Neuronal stem cell (in vitro differentiated cells): ENCODE data around the gene CEP170.
"Not testable (repeated sequence)": the region's sequence is repeated elsewhere in the genome, so short reads cannot be mapped to it uniquely, and the experiment has no call there.

Experiments
- DNase-seq: peaks from one replicate; pipeline ENCODE4 v3.0.0-alpha.2; 2013; ENCODE audit warnings: low spot score
- H2AFZ ChIP-seq: one replicate; pipeline ENCODE4 v1.6.1; 2013; ENCODE audit warnings: mild to moderate bottlenecking, low read length, inconsistent platforms
- H2AK5ac ChIP-seq: 2 replicates; pipeline ENCODE4 v1.6.1; 2013; ENCODE audit warnings: low read depth, mild to moderate bottlenecking, inconsistent platforms, low read length, moderate library complexity, mixed read lengths
- H2BK120ac ChIP-seq: 2 replicates; pipeline ENCODE4 v1.6.1; 2013; ENCODE audit warnings: low read depth, mild to moderate bottlenecking, inconsistent platforms, low read length, moderate library complexity, mixed read lengths
- H2BK12ac ChIP-seq: one replicate; pipeline ENCODE4 v1.6.1; 2013; ENCODE audit warnings: low read length, inconsistent platforms
- H2BK15ac ChIP-seq: 2 replicates; pipeline ENCODE4 v1.6.1; 2013; ENCODE audit warnings: mild to moderate bottlenecking, low read length, inconsistent platforms, mixed read lengths
- H2BK5ac ChIP-seq: one replicate; pipeline ENCODE4 v1.6.1; 2013; ENCODE audit warnings: inconsistent platforms, mild to moderate bottlenecking, low read length, moderate library complexity
- H3K14ac ChIP-seq: one replicate; pipeline ENCODE4 v1.6.1; 2013; ENCODE audit warnings: low read length, inconsistent platforms
- H3K18ac ChIP-seq: 2 replicates; pipeline ENCODE4 v1.6.1; 2013; ENCODE audit warnings: low read length, inconsistent platforms
- H3K23ac ChIP-seq: 2 replicates; pipeline ENCODE4 v1.6.1; 2013; ENCODE audit warnings: low read depth, mild to moderate bottlenecking, mixed read lengths, low read length, inconsistent platforms; ENCODE audit not compliant: poor library complexity
- H3K27ac ChIP-seq: replicated peaks from 3 replicates; pipeline ENCODE4 v1.5.1; 2013; ENCODE audit warnings: low read length, inconsistent platforms
- H3K27me3 ChIP-seq, 3 experiments: 2 replicates each; pipeline ENCODE4 v1.6.1; 2013; ENCODE audit warnings: low read length in 3 of 3, mild to moderate bottlenecking in 2 of 3, inconsistent platforms in 1 of 3, low read depth in 1 of 3, mixed read lengths in 1 of 3, moderate library complexity in 1 of 3; ENCODE audit not compliant: control insufficient read depth in 3 of 3, insufficient read depth in 3 of 3
- H3K36me3 ChIP-seq, 2 donors: replicated peaks in 1 of 2; 2 replicates each; pipeline ENCODE4 v1.6.1; 2013; ENCODE audit warnings: low read length in 2 of 2; ENCODE audit not compliant: control insufficient read depth in 2 of 2, insufficient read depth in 2 of 2
- H3K4ac ChIP-seq: 2 replicates; pipeline ENCODE4 v1.6.1; 2013; ENCODE audit warnings: inconsistent platforms, mild to moderate bottlenecking, low read length, moderate library complexity
- H3K4me1 ChIP-seq, 2 donors: 1 replicate in 1 of 2; 2 replicates in 1 of 2; pipeline ENCODE4 v1.6.1; 2013; ENCODE audit warnings: low read length in 2 of 2, low read depth in 1 of 2; ENCODE audit not compliant: control insufficient read depth in 2 of 2, insufficient read depth in 1 of 2
- H3K4me2 ChIP-seq: one replicate; pipeline ENCODE4 v1.6.1; 2013; ENCODE audit warnings: mild to moderate bottlenecking, low read length, inconsistent platforms; ENCODE audit not compliant: insufficient read depth, poor library complexity, severe bottlenecking
- H3K4me3 ChIP-seq, 2 donors: 2 replicates each; pipeline ENCODE4 v1.5.1; 2013; ENCODE audit warnings: low read length in 2 of 2, mild to moderate bottlenecking in 2 of 2, inconsistent platforms in 1 of 2, moderate library complexity in 1 of 2
- H3K79me1 ChIP-seq: one replicate; pipeline ENCODE4 v1.6.1; 2013; ENCODE audit warnings: low read depth, mild to moderate bottlenecking, inconsistent platforms, low read length, moderate library complexity
- H3K9ac ChIP-seq: one replicate; pipeline ENCODE4 v1.6.1; 2013; ENCODE audit warnings: mild to moderate bottlenecking, low read depth, low read length, inconsistent platforms; ENCODE audit not compliant: poor library complexity
- H3K9me3 ChIP-seq, 2 donors: replicated peaks in 1 of 2; 2 replicates each; pipeline versions ENCODE3 to v1.6.1; 2013; ENCODE audit warnings: low read length in 2 of 2, mild to moderate bottlenecking in 2 of 2, inconsistent platforms in 1 of 2, low read depth in 1 of 2, mixed read lengths in 1 of 2, moderate library complexity in 1 of 2; ENCODE audit not compliant: control insufficient read depth in 2 of 2, insufficient read depth in 1 of 2
- H4K8ac ChIP-seq: one replicate; pipeline ENCODE4 v1.6.1; 2013; ENCODE audit warnings: low read depth, mild to moderate bottlenecking, inconsistent platforms, low read length, moderate library complexity
- H4K91ac ChIP-seq: one replicate; pipeline ENCODE4 v1.6.1; 2013; ENCODE audit warnings: low read length, low read depth, mild to moderate bottlenecking, inconsistent platforms; ENCODE audit not compliant: poor library complexity
- WGBS, 2 donors: extraction: QIAGEN DNeasy Blood & Tissue Kit; methylation state at CpG; one replicate each; pipeline ENCODE4 v1.1.7; 2013; ENCODE audit warnings: missing lambda C conversion rate in 2 of 2, mixed read lengths in 1 of 2; ENCODE audit not compliant: insufficient read length in 2 of 2, insufficient replicate concordance in 1 of 2; ENCODE audit errors: extremely low coverage in 2 of 2; 5-methylcytosine and 5-hydroxymethylcytosine counted together

Gene CEP170

GRCh38 chr1:243173758-243174369, 81.2 kb downstream of the CEP170 start:
- H3K4me3 ChIP-seq, H3K9ac ChIP-seq, H3K27me3 ChIP-seq, H2AK5ac ChIP-seq, H3K14ac ChIP-seq, H3K27ac ChIP-seq, H3K4ac ChIP-seq, H3K4me2 ChIP-seq, H3K9me3 ChIP-seq, H3K79me1 ChIP-seq, H2BK15ac ChIP-seq, H2BK12ac ChIP-seq, H2BK120ac ChIP-seq, DNase-seq, H2AFZ ChIP-seq, H3K18ac ChIP-seq, H2BK5ac ChIP-seq, H3K4me1 ChIP-seq, H4K91ac ChIP-seq, H3K23ac ChIP-seq, H4K8ac ChIP-seq: not testable (repeated sequence)
- peaks cover 0 to 22% of the 10 kb centered on the region in 2 donors for H3K36me3 ChIP-seq
- WGBS, 2 donors = no CpG with 5 or more reads among the region's 2 CpGs

GRCh38 chr1:243164911-243165310, 90.2 kb downstream of the CEP170 start:
- H3K23ac ChIP-seq, H3K27ac ChIP-seq, H2AFZ ChIP-seq, H3K18ac ChIP-seq, H2BK15ac ChIP-seq, H3K9ac ChIP-seq, H2AK5ac ChIP-seq, H3K9me3 ChIP-seq, H3K14ac ChIP-seq, H2BK12ac ChIP-seq, H2BK5ac ChIP-seq, H4K91ac ChIP-seq, H3K4me2 ChIP-seq, DNase-seq, H3K4me3 ChIP-seq, H3K27me3 ChIP-seq, H3K79me1 ChIP-seq, H2BK120ac ChIP-seq, H3K4ac ChIP-seq, H4K8ac ChIP-seq, H3K4me1 ChIP-seq: not testable (repeated sequence)
- no CpG with 5 or more reads among the region's 4 CpGs for WGBS, 2 donors
- peaks cover 0 to 40% of the 10 kb centered on the region in 2 donors for H3K36me3 ChIP-seq

- H2BK5ac ChIP-seq, H2AFZ ChIP-seq, H3K79me1 ChIP-seq, H3K4ac ChIP-seq, H3K27me3 ChIP-seq, H2BK120ac ChIP-seq, H2BK15ac ChIP-seq, H3K4me2 ChIP-seq, H3K18ac ChIP-seq, H3K4me3 ChIP-seq, H3K23ac ChIP-seq, H2AK5ac ChIP-seq, H4K8ac ChIP-seq, H2BK12ac ChIP-seq, H3K9me3 ChIP-seq, H3K4me1 ChIP-seq, H3K27ac ChIP-seq, H3K9ac ChIP-seq, DNase-seq, H4K91ac ChIP-seq, H3K14ac ChIP-seq: not testable (repeated sequence)
- peaks cover 0 to 34% of the 10 kb centered on the region in 2 donors for H3K36me3 ChIP-seq
- no CpG with 5 or more reads among the region's 7 CpGs for WGBS, 2 donors
Observed at GRCh38 chr1:243150906-243151305, 104.2 kb downstream of the CEP170 start.

- H3K27ac ChIP-seq, H2AFZ ChIP-seq, H3K18ac ChIP-seq: not testable (repeated sequence)
Observed at GRCh38 chr1:243149120-243149519, 106.0 kb downstream of the CEP170 start.

More at GRCh38 chr1:243149120-243149519, 106.0 kb downstream of the CEP170 start:
- not testable (repeated sequence) for H2BK15ac ChIP-seq, H3K23ac ChIP-seq, H3K4ac ChIP-seq, H3K27me3 ChIP-seq, H4K8ac ChIP-seq, H4K91ac ChIP-seq, H3K4me3 ChIP-seq, H2BK12ac ChIP-seq, H3K9me3 ChIP-seq, H3K9ac ChIP-seq, H2BK120ac ChIP-seq, H3K4me1 ChIP-seq, DNase-seq, H3K14ac ChIP-seq, H2AK5ac ChIP-seq, H2BK5ac ChIP-seq, H3K79me1 ChIP-seq, H3K4me2 ChIP-seq
- WGBS, 2 donors = no CpG with 5 or more reads among the region's 4 CpGs
- peaks cover 0 to 21% of the 10 kb centered on the region in 2 donors for H3K36me3 ChIP-seq
